GM21381 (cell line): ENCODE data around the gene RASGRP4.
"Not testable (repeated sequence)": the region's sequence is repeated elsewhere in the genome, so short reads cannot be mapped to it uniquely, and the experiment has no call there.

Source experiments
- ATAC-seq: cut with Tn5 transposase; IDR thresholded peaks from one replicate; pipeline ENCODE4 v1.9.1; 2021; ENCODE audit warnings: mild to moderate bottlenecking, moderate library complexity; ENCODE audit not compliant: unreplicated experiment

Gene RASGRP4

GRCh38 chr19:38425810-38426466 is at the start of gene RASGRP4:
Gene RASGRP4, minus strand, starts transcription at chr19:38426219. Its CDS starts 128 bp downstream, at chr19:38426091.
- ATAC-seq = no peak

DNA sequence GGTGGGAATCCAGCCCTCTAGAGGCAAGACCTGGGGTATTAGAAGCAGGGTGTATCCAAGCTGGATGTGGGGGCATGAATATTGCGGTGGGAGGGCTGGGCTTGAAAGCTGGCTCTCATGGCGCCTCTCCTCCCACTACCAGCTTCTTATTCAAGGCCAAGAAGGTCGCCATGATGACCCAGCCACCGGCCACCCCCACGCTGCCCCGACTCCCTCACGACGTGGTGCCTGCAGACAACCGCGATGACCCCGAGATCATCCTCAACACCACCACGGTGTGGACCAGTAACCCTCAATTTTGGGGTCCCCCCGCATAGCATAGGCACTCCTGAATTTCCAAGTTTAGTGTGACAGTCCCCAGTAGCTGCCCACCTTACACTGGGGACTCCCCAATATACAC is 49.2 kb upstream of the RASGRP4 start:
- ATAC-seq = no peak

GRCh38 chr19:38473201-38473600 is 47.2 kb upstream of the RASGRP4 start:
- no peak for ATAC-seq

DNA sequence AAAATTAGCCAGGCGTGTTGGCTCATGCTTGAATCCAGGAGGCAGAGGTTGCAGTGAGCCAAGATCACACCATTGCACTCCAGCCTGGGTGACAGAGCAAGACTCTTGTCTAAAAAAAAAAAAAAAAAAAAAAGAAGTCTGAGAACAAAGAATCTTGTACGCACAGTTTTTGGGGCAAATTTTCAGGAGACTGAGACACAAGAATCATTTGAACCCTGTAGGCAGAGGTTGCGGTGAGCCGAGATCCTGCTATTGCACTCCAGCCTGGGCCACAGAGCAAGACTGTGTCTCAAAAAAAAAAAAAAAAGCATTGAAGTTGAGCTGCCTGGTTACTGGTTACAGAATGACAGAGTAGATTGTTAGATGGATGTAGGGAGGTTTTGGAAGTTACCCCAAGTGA is 46.7 kb upstream of the RASGRP4 start:
- not testable (repeated sequence) for ATAC-seq

- no peak for ATAC-seq
Measured at GRCh38 chr19:38470788-38471480, 44.9 kb upstream of the RASGRP4 start.

- no peak for ATAC-seq
Measured at GRCh38 chr19:38469151-38469550, 43.1 kb upstream of the RASGRP4 start.

DNA sequence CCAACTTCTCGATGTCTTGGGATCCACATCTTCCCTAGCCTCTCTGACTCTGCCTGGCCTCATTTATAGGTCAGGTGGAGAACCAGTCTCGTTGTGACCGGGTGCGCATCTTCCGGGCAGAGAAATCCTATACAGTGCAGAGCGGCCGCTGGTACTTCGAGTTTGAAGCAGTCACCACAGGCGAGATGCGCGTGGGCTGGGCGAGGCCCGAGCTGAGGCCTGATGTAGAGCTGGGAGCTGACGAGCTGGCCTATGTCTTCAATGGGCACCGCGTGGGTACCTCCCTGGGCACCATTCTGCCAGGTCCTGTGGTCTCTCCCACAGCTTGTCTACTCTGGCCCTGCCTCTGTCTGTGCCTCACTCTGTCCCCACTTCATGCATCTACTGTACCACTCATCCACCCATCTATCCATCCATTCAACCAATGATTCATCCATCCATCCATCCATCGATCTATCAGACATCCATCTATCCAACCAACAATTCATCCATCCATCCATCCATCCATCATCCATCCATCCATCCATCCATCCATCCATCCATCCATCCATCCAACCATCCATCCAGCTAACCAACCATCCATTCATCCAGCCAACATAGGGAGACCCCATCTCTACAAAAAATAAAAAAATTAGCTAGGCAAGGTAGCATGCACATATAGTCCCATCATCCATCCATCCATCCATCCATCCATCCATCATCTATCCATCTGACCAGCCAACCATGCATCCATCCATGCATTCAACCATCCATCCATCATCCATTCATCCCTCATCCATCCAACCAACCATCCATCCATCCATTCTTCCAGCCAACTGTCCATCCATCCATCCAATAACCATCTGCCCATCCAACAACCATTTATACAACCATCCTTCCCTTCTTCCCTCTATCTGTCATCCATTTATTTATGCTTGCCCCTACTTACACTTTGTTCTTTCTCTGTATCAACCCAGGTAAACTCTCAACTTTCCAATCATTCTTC is 41.8 kb upstream of the RASGRP4 start:
- no peak for ATAC-seq

- no peak for ATAC-seq
Measured at GRCh38 chr19:38466050-38466449, 40.0 kb upstream of the RASGRP4 start.

DNA sequence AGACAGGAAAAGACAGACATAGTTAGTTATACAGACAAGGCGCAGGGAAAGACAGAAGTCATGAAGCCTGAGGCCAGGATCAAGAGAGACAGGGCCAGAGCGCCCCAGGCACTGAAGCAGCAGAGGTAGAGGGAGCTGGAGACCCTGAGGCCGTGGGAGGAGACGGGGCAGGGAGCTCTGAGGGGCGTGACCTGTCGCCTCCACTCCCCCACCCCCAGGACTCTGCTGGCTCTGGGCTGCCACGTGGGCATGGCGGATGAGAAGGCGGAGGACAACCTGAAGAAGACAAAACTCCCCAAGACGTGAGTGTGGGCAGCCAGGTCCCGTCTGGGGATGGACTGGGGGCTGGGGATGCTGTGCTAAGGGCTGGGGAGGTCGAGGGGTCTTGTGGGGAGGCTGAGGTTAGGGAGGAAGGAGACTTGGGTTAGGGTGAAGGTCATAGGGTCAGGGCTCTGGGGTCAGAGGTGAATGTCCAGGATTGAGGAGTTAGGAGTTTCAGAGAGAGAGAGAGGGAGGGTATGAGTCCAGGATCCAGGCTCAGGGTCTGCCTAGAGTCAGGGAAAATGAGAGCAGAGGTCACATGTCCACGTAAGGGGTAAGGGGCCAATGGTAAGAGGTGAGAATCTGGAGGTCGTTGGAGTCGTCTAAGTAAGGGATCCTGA is 38.5 kb upstream of the RASGRP4 start:
- ATAC-seq = no peak

GRCh38 chr19:38463365-38463764 is 37.3 kb upstream of the RASGRP4 start:
- no peak for ATAC-seq

- ATAC-seq = no peak
Measured at GRCh38 chr19:38458991-38459390, 33.0 kb upstream of the RASGRP4 start.

DNA sequence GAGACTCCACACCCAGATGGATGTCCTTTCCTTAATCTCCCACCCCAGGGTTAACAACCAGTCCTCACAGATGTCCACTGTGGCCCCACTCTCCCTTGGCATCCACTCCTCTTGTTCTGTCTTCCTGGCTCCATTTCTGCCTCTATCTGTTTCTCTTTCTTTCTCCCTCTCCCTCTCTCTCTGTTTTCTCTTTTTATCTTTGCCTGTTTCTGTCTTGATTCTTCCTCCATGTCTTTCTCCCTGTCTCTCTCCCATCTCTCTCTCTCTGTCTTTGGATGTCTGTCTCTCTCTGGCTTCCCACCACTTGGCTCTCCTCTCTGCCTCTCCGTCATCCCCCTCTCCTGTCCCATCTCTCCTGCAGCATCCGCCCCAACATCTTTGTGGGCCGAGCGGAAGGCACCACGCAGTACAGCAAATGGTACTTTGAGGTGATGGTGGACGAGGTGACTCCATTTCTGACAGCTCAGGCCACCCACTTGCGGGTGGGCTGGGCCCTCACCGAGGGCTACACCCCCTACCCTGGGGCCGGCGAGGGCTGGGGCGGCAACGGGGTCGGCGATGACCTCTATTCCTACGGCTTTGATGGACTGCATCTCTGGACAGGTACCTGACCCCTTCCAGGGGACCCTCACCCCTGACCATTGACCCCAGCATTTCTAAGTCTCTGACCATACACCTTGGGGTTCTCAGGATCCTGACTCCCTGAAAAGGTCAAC is 31.8 kb upstream of the RASGRP4 start:
- no peak for ATAC-seq

DNA sequence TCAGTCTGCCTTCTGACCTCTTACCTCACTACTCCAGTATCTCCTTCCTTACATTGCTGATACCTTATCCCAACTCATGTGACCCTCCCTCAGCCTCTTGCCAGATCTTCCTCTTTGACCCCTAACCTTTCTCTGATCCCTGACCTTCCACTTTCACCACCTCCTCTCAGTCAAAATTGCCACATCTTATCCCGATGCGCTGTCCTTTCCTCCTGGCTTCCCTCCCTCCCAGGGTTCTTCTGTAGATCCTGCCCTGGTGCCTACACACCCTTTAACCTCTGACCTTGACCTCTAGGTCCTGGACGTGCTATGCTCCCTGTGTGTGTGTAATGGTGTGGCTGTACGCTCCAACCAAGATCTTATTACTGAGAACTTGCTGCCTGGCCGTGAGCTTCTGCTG is 31.2 kb upstream of the RASGRP4 start:
- ATAC-seq = no peak

DNA sequence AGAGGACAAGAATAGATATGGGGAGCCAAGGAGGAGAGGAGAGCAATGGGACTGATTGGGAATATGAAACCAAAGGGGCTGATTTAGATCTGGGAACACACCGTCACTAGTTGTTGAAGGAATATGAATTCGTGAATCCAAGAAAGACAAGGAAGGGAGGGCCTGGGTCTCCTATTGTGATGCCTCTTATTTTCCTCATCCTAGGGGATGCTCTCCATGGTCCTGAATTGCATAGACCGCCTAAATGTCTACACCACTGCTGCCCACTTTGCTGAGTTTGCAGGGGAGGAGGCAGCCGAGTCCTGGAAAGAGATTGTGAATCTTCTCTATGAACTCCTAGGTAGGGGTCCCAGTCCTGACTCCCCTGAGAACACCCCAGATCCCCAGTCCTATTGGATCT is 29.0 kb upstream of the RASGRP4 start:
- no peak for ATAC-seq

- ATAC-seq = no peak
Measured at GRCh38 chr19:38453596-38453995, 27.6 kb upstream of the RASGRP4 start.

- ATAC-seq = no peak
Measured at GRCh38 chr19:38452430-38453366, 26.7 kb upstream of the RASGRP4 start.

DNA sequence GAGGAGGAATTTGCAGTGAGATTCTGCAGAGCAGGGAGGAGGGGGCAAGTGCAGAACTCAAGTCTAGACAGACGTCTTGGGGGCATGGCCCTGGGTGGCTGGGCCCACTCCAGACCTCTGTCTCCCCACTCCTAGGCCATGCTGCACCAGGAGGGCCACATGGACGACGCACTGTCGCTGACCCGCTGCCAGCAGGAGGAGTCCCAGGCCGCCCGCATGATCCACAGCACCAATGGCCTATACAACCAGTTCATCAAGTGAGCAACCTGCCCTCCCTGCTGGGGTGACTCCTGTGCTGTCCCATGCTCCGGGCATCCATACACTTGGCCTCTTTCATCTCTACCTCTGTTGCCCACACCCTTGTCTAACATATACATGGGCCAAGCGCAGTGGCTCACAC is 25.6 kb upstream of the RASGRP4 start:
- ATAC-seq = no peak

- ATAC-seq = no peak
Measured at GRCh38 chr19:38451036-38451435, 25.0 kb upstream of the RASGRP4 start.

- no peak for ATAC-seq
Measured at GRCh38 chr19:38449518-38449917, 23.5 kb upstream of the RASGRP4 start.
